HCT116 (cell line): Measurements from ENCODE around the gene CHAF1A.

ENCODE experiments used
- CTCF ChIP-seq, 3 experiments: fragments of 200-600 bp in 1 of 3; sonication (generic) in 1 of 3; IDR thresholded peaks in 2 of 3; conservative IDR thresholded peaks in 1 of 3; 2 replicates each; pipeline ENCODE4 v1.5.1; 2012 to 2017; ENCODE audit warnings: low read depth in 2 of 3, low read length in 2 of 3, antibody characterized with exemption in 1 of 3, borderline replicate concordance in 1 of 3, control low read depth in 1 of 3, mild to moderate bottlenecking in 1 of 3, mixed read lengths in 1 of 3, mixed run types in 1 of 3, moderate library complexity in 1 of 3; ENCODE audit not compliant: insufficient read depth in 1 of 3
- EGR1 ChIP-seq: IDR thresholded peaks from 2 replicates; pipeline ENCODE4 v1.6.1; 2012; ENCODE audit warnings: low read depth
- EZH2 ChIP-seq: fragments of 200-600 bp; sonication (generic); IDR thresholded peaks from 2 replicates; pipeline ENCODE4 v1.6.1; 2017; ENCODE audit warnings: antibody characterized with exemption, mixed run types
- EZH2phosphoT487 ChIP-seq: fragments of 200-600 bp; IDR thresholded peaks from 2 replicates; pipeline ENCODE4 v1.6.1; 2018; ENCODE audit warnings: antibody characterized with exemption, borderline replicate concordance
- JUND ChIP-seq: IDR thresholded peaks from 2 replicates; pipeline ENCODE4 v1.6.1; 2012
- POLR2A ChIP-seq: IDR thresholded peaks from 2 replicates; pipeline ENCODE4 v1.7.0; 2011; ENCODE audit warnings: borderline replicate concordance; ENCODE audit not compliant: insufficient read depth, insufficient read length; ENCODE audit errors: extremely low read depth
- REST ChIP-seq: IDR thresholded peaks from 2 replicates; pipeline ENCODE4 v1.6.1; 2012; ENCODE audit warnings: low read depth
- ZNF274 ChIP-seq: fragments of 200-500 bp; sonication (Bioruptor generic); IDR thresholded peaks from 2 replicates; pipeline ENCODE4 v1.6.1; 2014; ENCODE audit warnings: mild to moderate bottlenecking, low read depth, low read length, inconsistent platforms

- TF ChIP-seq EGR1: no peak
- TF ChIP-seq CTCF (IDR thresholded peaks at IDR 0.05 in 2 of 3, conservative IDR thresholded peaks at IDR 0.05 in 1 of 3; ENCODE audit: borderline replicate concordance in 1 of 3, insufficient read depth in 1 of 3, low read depth in 2 of 3, low read length in 2 of 3): no peak
- no peak for TF ChIP-seq JUND
- TF ChIP-seq EZH2: no peak
- no peak for TF ChIP-seq POLR2A
- TF ChIP-seq EZH2phosphoT487: no peak
- no peak for TF ChIP-seq REST
- no peak for TF ChIP-seq ZNF274
These were observed 35.1 kb upstream of the CHAF1A start for GRCh38 chr19:4367336-4367723.
